ENCODE results near the gene PPP1R18. TPM values are rescaled to one million over a fixed set of nuclear protein-coding genes. Genes with fewer than 3 reads are reported as not detected.

Gene PPP1R18
- total RNA-seq, 1 donor from 2014 or later: 25.2 TPM

Other genes starting within 250 kb of the PPP1R18 start
- 465 and 1,088 TPM in 2 replicates for gene HLA-E, start 197.1 kb downstream of the PPP1R18 start, total RNA-seq
- 43.1 and 53.1 TPM in 2 replicates for gene GNL1, start 130.2 kb downstream of the PPP1R18 start, total RNA-seq
- gene PRR3, start 129.3 kb downstream of the PPP1R18 start, total RNA-seq: 2.2 and 2.5 TPM in 2 replicates
- 29.3 and 43.2 TPM in 2 replicates for gene ABCF1, start 115.2 kb downstream of the PPP1R18 start, total RNA-seq
- 9.1 and 10.1 TPM in 2 replicates for gene PPP1R10, start 69.4 kb downstream of the PPP1R18 start, total RNA-seq
- 35.9 and 60.9 TPM in 2 replicates for gene MRPS18B, start 68.8 kb downstream of the PPP1R18 start, total RNA-seq
- 2.7 and 3.4 TPM in 2 replicates for gene ATAT1, start 59.8 kb downstream of the PPP1R18 start, total RNA-seq
- 1.7 and 3.2 TPM in 2 replicates for gene C6orf136, start 39.5 kb downstream of the PPP1R18 start, total RNA-seq
- 30.3 and 36.9 TPM in 2 replicates for gene DHX16, start 13.6 kb downstream of the PPP1R18 start, total RNA-seq
- 1.8 and 2.1 TPM in 2 replicates for gene NRM, start 4.3 kb upstream of the PPP1R18 start, total RNA-seq
- gene MDC1, start 30.6 kb upstream of the PPP1R18 start, total RNA-seq: 4.9 and 5.7 TPM in 2 replicates
- gene TUBB, start 33.7 kb upstream of the PPP1R18 start, total RNA-seq: 397 and 399 TPM in 2 replicates
- 52.5 and 55.2 TPM in 2 replicates for gene FLOT1, start 56.0 kb upstream of the PPP1R18 start, total RNA-seq
- gene IER3, start 57.9 kb upstream of the PPP1R18 start, total RNA-seq: 46.3 and 86.1 TPM in 2 replicates
- 4.0 and 10.1 TPM in 2 replicates for gene DDR1, start 197.9 kb upstream of the PPP1R18 start, total RNA-seq
- 10.4 and 13.7 TPM in 2 replicates for gene GTF2H4, start 221.6 kb upstream of the PPP1R18 start, total RNA-seq
- 11.1 and 16.6 TPM in 2 replicates for gene VARS2, start 227.6 kb upstream of the PPP1R18 start, total RNA-seq
- gene SFTA2, start 245.5 kb upstream of the PPP1R18 start, total RNA-seq: not detected in 2 replicates